ENCODE results near the gene FAM89A. TPM values are rescaled to one million over a fixed set of nuclear protein-coding genes. Genes with fewer than 3 reads are reported as not detected.

Gene FAM89A
- total and polyA plus RNA-seq, 9 of the 15 experiments (the other 6 are each of a cell fraction or from before 2014, with no cell fraction given), result 8.7 to 66.2 (median 43.3) TPM

DNA sequence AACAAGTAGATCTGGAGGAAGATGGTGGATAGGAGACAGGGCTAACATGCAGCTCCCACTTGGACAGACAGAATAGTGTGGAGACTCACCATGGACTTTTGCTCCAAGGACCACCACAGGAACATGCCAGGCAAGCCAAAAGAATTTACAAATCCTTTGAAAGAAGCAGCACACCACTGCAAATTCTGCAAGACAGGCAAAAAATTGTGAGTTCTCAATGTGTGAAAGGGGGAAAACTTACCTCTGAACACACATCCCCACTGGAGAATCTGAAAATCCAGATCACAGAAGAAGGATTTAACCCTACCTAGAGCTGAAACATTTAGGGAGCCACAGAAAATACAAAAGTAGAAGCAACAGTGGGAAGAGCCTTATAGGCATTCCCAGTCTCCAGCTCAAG is 38.2 kb downstream of the FAM89A start (continued):
- TF ChIP-seq MNT (conservative IDR thresholded peaks at IDR 0.05) (no peak), ZNF232 (CRISPR knock-in tag; IDR thresholded peaks at IDR 0.05) (no peak)

DNA sequence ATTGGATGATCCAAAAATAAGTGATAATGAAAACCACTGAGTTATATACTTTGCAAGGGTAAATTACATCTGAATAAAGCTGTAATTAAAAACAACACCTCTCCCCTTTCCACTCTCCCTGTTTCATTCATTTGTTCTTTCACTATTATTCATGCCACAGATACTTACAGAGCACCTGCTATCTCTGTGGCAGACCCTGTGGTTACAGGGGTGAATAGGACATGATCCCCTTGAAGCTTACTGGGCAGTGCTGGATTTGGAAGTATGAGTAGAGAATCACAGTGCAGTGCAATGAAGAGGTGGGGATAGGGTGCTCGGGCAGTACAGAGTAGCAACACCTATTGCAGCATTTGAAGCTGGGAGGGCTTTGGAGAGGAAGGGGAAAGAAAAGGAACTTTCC is 39.4 kb downstream of the FAM89A start:
- no TSS peak for BruUV-seq (replicated peaks)
- H2AFZ ChIP-seq (ENCODE audit: low read depth, low read length), result no peak overlapping the region
- H4K20me1 ChIP-seq (replicated peaks; ENCODE audit: control insufficient read depth, insufficient read depth, low read length), result no peaks in the 10 kb centered on the region
- H3K27me3 ChIP-seq (ENCODE audit: control insufficient read depth in 2 of 2, insufficient read depth in 2 of 2, low read length in 2 of 2), result no peaks in the 10 kb centered on the region
- no peak overlapping the region for H3K27ac ChIP-seq (ENCODE audit: extremely low read depth, low read depth, low read length)
- H3K9ac ChIP-seq (ENCODE audit: insufficient read depth in 1 of 2, low read depth in 2 of 2, low read length in 2 of 2), result no peak overlapping the region
- no peaks in the 10 kb centered on the region for H3K9me1 ChIP-seq (ENCODE audit: control insufficient read depth, insufficient read depth, low read length)
- H3K9me3 ChIP-seq (replicated peaks; ENCODE audit: control insufficient read depth, insufficient read depth, low read depth, low read length), result no peaks in the 10 kb centered on the region
- DNase-seq (ENCODE audit: extremely low read depth in 1 of 4, low spot score in 3 of 4), result no peak
- CTCF ChIA-PET (ENCODE audit: low intra/inter-chr PET ratio), result no interaction called here
- H3K4me2 ChIP-seq (ENCODE audit: insufficient read depth, low read length), result no peak overlapping the region
- ATAC-seq, result 0 out of 3 replicates have a peak, but pooled peaks have one; percentile 27
- no peaks in the 10 kb centered on the region for H3K79me2 ChIP-seq (ENCODE audit: control insufficient read depth, insufficient read depth, low read length)
- H3K4me3 ChIP-seq, result no peak overlapping the region
- H3K4me1 ChIP-seq (replicated peaks in 1 of 2; ENCODE audit: control insufficient read depth in 2 of 2, insufficient read depth in 2 of 2, low read length in 2 of 2), result no peaks in the 10 kb centered on the region
- in situ Hi-C loops (cut with MboI), result no loop called here
- 86% methylated on average over 1 of the region's 1 CpG for WGBS (ENCODE audit: insufficient coverage, low coverage, missing lambda C conversion rate)
- POLR2A ChIA-PET, result interaction anchor here (0.6 to 1.7 kb wide), 4 partner anchors 9 to 52 kb away, joined by 3 to 7 read pairs (median 4); no protein-coding TSS in a partner anchor
- intact Hi-C loops (cut with micrococcal nuclease), result no loop called here
- peaks cover 56% of the 10 kb centered on the region for H3K36me3 ChIP-seq (ENCODE audit: control insufficient read depth, insufficient read depth, low read length)
- no peak for FAIRE-seq
- no peak for TF ChIP-seq HMGN3 (IDR thresholded peaks at IDR 0.05; ENCODE audit: borderline replicate concordance, extremely low read depth, insufficient read length, low read depth, low read length)
- no peak for TF ChIP-seq ZNF24 (IDR thresholded peaks at IDR 0.05)
- no peak for TF ChIP-seq XRCC3 (IDR thresholded peaks at IDR 0.05)
- TF ChIP-seq XRCC5 (IDR thresholded peaks at IDR 0.05; ENCODE audit: low read depth, low read length), result no peak
- TF ChIP-seq, protein P1, sequence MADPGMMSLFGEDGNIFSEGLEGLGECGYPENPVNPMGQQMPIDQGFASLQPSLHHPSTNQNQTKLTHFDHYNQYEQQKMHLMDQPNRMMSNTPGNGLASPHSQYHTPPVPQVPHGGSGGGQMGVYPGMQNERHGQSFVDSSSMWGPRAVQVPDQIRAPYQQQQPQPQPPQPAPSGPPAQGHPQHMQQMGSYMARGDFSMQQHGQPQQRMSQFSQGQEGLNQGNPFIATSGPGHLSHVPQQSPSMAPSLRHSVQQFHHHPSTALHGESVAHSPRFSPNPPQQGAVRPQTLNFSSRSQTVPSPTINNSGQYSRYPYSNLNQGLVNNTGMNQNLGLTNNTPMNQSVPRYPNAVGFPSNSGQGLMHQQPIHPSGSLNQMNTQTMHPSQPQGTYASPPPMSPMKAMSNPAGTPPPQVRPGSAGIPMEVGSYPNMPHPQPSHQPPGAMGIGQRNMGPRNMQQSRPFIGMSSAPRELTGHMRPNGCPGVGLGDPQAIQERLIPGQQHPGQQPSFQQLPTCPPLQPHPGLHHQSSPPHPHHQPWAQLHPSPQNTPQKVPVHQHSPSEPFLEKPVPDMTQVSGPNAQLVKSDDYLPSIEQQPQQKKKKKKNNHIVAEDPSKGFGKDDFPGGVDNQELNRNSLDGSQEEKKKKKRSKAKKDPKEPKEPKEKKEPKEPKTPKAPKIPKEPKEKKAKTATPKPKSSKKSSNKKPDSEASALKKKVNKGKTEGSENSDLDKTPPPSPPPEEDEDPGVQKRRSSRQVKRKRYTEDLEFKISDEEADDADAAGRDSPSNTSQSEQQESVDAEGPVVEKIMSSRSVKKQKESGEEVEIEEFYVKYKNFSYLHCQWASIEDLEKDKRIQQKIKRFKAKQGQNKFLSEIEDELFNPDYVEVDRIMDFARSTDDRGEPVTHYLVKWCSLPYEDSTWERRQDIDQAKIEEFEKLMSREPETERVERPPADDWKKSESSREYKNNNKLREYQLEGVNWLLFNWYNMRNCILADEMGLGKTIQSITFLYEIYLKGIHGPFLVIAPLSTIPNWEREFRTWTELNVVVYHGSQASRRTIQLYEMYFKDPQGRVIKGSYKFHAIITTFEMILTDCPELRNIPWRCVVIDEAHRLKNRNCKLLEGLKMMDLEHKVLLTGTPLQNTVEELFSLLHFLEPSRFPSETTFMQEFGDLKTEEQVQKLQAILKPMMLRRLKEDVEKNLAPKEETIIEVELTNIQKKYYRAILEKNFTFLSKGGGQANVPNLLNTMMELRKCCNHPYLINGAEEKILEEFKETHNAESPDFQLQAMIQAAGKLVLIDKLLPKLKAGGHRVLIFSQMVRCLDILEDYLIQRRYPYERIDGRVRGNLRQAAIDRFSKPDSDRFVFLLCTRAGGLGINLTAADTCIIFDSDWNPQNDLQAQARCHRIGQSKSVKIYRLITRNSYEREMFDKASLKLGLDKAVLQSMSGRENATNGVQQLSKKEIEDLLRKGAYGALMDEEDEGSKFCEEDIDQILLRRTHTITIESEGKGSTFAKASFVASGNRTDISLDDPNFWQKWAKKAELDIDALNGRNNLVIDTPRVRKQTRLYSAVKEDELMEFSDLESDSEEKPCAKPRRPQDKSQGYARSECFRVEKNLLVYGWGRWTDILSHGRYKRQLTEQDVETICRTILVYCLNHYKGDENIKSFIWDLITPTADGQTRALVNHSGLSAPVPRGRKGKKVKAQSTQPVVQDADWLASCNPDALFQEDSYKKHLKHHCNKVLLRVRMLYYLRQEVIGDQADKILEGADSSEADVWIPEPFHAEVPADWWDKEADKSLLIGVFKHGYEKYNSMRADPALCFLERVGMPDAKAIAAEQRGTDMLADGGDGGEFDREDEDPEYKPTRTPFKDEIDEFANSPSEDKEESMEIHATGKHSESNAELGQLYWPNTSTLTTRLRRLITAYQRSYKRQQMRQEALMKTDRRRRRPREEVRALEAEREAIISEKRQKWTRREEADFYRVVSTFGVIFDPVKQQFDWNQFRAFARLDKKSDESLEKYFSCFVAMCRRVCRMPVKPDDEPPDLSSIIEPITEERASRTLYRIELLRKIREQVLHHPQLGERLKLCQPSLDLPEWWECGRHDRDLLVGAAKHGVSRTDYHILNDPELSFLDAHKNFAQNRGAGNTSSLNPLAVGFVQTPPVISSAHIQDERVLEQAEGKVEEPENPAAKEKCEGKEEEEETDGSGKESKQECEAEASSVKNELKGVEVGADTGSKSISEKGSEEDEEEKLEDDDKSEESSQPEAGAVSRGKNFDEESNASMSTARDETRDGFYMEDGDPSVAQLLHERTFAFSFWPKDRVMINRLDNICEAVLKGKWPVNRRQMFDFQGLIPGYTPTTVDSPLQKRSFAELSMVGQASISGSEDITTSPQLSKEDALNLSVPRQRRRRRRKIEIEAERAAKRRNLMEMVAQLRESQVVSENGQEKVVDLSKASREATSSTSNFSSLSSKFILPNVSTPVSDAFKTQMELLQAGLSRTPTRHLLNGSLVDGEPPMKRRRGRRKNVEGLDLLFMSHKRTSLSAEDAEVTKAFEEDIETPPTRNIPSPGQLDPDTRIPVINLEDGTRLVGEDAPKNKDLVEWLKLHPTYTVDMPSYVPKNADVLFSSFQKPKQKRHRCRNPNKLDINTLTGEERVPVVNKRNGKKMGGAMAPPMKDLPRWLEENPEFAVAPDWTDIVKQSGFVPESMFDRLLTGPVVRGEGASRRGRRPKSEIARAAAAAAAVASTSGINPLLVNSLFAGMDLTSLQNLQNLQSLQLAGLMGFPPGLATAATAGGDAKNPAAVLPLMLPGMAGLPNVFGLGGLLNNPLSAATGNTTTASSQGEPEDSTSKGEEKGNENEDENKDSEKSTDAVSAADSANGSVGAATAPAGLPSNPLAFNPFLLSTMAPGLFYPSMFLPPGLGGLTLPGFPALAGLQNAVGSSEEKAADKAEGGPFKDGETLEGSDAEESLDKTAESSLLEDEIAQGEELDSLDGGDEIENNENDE (IDR thresholded peaks at IDR 0.05; ENCODE audit: low read depth, low read length), result no peak
- TF ChIP-seq RB1 (IDR thresholded peaks at IDR 0.05; ENCODE audit: low read depth), result no peak

Measured in K562 (cell line).